Measurements from ENCODE around the gene GMNC.
A peak's percentile ranks its signal among the peaks of the same experiment; 100 is the strongest.

Gene GMNC

DNA sequence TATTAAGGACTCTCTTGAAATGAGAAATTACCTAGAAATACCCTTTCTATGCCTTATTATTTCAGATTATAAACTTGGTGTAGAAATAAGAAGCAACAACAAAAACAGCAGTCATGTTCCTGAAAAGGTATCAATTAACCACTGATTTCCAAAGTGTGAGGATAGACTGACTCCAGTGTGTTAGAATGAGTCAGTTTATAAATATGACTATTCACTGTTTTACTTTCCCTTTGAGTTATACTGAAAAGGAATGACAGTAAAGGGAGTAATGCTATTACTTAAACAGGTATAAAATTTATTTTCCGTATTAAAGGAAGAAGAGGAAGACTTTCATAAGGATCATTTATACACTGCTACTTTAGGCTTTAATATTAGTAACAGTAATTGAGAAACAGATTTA is 12.9 kb downstream of the GMNC start:
- no peak for DNase-seq (ENCODE audit: low spot score)

DNA sequence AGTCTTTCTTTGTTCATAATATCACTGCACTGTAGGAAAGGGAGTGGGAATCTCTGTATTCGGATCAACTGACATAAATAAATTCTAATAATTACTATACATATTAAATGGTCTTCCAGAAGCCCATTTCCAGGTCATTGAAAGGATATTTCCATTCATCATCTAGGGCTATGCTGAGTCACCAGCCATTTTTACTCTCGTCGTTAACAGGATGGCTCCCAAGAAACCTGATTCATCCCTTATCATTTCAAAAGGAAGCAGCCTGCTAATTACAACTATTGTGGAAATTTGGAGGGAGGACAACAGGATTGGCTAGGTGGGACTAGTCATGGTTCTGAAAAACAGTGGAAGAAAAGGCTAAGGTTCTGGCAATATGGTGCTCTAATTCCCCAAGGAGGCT is 13.6 kb downstream of the GMNC start:
- DNase-seq (ENCODE audit: low spot score) = no peak

DNA sequence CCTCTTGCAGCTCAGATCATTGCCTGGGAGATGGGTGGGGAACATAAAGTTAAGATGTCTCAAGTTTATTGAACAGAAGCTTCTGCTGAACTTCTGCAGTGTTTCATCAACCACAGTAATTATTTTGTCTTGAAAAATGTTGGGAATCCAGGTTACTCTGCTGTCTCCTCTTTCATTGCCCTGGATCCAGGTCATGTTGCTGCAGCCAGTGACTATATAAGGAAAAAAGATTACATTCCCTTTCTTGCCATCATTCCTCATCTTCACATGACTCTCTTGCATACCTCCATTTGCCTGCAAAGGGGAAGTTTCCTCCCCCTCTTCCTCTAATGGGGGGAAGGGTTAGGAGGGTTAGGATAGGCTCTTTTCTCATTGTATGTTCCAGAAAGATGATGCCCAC is 15.1 kb downstream of the GMNC start:
- no peak for DNase-seq (ENCODE audit: low spot score)

DNA sequence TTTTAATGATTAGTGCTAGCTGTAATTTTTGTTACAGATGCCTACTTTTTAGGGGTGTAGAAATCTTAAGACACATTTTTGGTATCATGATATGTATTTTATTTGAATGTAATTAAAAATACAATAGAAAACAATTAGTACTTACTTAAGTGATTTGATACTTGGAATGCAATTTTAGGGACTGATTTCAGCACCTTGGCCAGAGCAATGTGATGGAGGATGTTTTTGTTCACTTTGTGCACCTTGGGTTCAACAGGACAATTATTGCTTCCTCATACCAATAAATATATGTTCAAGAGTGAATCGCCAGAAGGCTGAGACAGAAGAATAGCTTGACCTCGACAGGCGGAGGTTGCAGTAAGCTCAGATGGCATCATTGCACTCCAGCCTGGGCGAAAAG is 22.3 kb downstream of the GMNC start:
- no peak for DNase-seq (ENCODE audit: low spot score)

DNA sequence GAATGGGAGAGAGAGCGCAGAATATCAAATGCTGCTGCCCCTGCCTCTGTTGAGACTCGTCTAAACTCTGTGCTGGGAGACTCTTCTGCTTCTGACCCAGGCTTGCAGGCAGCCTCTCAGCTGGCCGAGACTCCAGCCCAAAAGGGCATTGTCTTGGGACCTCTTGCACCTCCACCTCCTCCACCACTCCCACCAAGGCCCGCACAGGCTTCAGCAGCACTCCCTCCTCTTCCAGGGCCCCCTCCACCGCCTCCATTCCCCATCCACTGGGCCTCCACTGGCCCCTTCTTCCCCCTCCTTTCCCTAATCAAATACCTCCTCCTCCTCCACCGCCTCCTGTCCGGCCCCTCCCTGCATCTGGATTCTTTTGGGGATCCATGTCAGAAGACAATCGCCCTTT is 31.3 kb downstream of the GMNC start:
- DNase-seq (ENCODE audit: low spot score) = no peak

DNA sequence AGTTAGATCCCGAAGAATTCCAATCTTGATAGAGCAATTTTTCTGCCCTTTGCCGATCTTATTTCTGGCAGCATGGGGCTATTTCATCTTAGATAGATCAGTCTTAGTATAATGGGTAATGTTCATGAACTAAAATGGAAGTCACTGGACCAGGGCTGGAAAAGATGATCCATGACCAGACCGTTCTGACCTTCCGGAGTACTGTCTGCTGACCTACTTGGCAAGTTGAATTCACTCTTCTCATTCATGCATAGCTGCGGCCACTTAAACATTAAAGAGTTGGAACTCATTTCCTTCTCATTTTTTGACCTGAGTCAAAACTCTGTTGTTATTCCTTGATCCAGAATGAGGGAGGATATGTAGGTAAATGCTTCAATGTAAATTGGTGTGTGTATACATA is 32.5 kb downstream of the GMNC start:
- no peak for DNase-seq (ENCODE audit: low spot score)

DNA sequence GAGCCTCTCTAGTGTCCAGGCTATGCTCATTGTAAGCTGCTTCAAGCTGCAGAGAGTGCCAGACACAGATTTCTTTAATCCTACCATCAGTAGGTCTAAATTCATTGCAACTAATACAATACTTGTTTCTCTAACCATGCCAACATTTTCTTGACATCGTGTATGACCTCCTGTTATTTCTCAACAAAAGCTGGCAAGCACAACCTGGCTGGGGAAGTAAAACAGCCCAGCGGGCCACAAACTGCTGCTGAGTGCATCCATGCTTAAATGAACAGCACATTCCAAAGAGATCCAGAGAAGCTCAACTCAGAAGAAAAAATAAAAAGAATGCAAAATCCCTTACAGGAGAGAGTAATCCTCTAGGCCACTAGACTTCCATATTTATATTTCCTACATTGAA is 36.5 kb downstream of the GMNC start:
- DNase-seq (ENCODE audit: low spot score) = no peak

DNA sequence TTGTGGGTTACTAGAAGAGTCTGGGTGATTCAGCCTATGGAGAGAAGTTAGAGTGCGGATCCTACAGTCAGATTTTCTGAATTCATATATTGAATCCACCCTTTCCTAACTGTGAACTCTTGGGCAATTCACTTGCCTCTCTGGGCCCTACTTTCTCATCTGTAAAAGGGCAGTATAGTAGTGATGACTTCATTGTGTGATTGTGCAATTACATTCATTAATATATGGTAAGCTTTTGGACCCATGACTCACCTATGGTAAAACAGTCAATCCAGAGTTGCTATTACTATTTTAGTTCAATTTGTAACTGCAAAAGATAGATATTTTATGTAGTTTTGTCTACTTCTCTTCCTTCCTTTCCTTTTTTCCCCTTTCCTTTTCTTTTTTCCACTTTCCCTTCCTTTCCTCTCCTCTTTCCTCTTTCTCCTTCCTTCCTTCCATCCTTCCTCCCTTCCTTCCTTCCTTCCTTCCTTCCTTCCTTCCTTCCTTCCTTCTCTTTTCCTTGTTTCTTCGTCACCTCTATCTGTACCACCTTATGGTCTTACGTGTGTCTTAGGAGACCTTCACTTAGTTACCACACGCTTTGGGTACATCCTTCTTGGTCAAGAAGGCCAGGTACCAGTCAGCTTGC is 37.0 kb downstream of the GMNC start:
- DNase-seq (ENCODE audit: low spot score) = no peak

DNA sequence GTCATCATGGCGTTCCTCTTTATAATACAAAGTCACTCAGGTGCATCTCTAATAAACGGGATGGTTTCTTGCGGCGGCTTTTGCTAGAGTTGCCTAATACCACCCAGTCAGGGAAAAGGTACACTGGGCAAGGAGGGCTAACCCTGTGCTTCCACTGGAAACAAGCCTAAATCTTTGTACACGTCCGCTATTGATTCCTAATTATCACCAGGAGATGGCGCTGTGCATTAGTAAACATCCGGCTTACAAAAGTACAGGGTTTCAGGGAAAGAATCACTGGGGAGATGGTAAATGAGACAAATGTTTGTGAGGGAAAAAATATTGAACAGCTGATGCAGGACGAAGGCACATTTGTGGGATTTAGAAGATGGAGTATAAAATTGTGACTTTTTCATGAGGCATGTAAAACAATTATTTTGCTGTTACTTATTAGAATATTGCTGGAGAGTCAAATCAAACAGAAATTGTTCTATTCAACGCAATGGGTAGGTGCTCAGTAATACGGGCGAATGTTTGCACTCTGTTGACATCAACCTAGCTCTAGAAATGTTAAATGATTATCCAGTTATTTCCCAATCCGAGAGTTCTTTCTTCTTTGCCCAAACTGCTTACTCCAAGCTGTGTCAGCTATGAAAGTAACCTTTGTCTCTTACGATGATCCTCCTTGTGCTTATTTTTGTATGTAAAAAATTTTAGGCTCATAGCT is 50.6 kb downstream of the GMNC start:
- peak; percentile 80 for DNase-seq (ENCODE audit: low spot score)

DNA sequence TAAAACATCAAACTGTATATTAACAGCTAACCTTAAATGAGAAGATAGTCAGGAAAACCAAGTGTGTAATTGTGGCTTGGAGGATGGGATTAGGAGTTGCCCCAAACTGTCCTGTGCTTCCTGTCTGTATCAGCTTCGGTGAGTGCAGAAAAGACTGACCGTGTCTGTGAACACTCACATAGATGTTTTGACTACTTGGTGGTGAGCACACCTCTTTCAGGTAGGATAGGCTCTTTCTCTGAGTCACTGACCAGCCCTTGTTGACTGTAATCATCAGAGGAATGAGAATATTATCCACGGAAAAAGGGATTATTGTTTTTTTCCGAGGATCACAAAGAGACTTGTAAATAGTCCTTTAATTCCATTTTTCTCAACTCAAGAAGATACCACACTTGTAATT is 51.5 kb downstream of the GMNC start:
- DNase-seq (ENCODE audit: low spot score) = no peak

DNA sequence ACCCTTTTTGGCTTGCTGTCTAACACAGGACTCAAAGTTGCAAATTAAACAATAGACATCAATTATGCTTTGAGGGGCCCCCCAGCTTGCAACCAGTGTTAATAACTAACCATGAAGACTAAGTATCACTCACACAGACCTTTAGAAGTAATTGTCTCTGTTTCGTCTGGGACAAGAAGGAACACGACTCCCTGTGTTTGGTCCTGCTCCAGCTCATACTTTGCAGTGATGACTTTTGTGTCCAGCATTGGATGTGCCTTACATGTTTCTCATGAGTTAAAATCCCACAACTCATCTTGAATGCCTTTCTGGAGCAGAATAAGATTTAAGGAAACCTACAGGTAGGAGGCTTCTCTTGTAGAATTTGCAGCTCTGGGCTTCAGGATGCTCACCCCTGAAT is 53.1 kb downstream of the GMNC start:
- DNase-seq (ENCODE audit: low spot score) = no peak

DNA sequence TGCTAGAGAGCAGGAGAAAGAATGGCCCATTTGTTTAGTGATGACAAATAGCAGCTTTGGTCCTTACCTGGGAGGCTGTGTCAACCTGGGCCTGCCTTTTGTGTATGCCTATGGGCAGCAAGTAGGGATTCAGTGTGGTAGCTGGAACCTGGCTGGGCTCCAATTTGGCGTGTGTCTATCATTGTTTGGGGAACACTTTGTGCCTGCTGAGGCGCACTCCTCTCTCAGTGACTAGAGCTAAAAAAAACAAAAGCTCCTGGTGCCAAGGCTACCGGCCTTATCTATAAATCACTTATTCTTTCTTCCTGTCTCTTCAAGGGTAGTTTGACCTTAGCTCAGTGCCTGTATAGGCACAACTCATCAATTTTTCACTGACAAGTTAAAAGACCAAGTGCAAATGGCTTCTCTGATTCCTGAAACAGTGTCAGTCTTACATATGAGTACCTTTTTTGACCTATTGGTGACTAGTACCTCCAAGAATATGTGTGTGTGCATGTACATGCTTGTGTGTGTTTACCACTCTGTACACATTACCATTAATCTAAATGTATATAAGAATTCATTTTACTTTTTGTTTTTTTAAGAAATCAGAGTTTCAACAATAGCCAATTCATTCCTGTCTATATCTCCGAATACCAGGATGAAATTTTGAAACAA is 54.6 kb downstream of the GMNC start:
- DNase-seq (ENCODE audit: low spot score) = no peak

All from pons (tissue), 1 donor.